GM19193 (cell line): ENCODE measurements around the gene SREBF2.

Experiments used
- POLR2A ChIP-seq: IDR thresholded peaks from 4 replicates; pipeline ENCODE4 v1.6.1; 2011; ENCODE audit not compliant: insufficient read depth, insufficient read length; ENCODE audit errors: extremely low read depth

Gene SREBF2

GRCh38 chr22:41846268-41846987 lies 13.5 kb downstream of the SREBF2 start:
- no peak for TF ChIP-seq POLR2A

- TF ChIP-seq POLR2A = no peak
These were observed 14.4 kb downstream of the SREBF2 start for GRCh38 chr22:41847300-41847699.

GRCh38 chr22:41848468-41848867 lies 15.6 kb downstream of the SREBF2 start:
- TF ChIP-seq POLR2A = no peak

- no peak for TF ChIP-seq POLR2A
These were observed 23.6 kb downstream of the SREBF2 start for GRCh38 chr22:41856469-41856868.

GRCh38 chr22:41857155-41857859 lies 24.4 kb downstream of the SREBF2 start:
- TF ChIP-seq POLR2A = no peak

- TF ChIP-seq POLR2A = no peak
These were observed 24.9 kb downstream of the SREBF2 start for GRCh38 chr22:41857860-41858199.

- TF ChIP-seq POLR2A = peak; percentile 54
These were observed 29.2 kb downstream of the SREBF2 start for GRCh38 chr22:41862160-41862529.

- TF ChIP-seq POLR2A = peak; percentile 43
These were observed 29.8 kb downstream of the SREBF2 start for GRCh38 chr22:41862530-41863266.

- no peak for TF ChIP-seq POLR2A
These were observed 30.6 kb downstream of the SREBF2 start for GRCh38 chr22:41863472-41863871.

GRCh38 chr22:41868556-41868955 lies 35.7 kb downstream of the SREBF2 start:
- no peak for TF ChIP-seq POLR2A

- TF ChIP-seq POLR2A = no peak
These were observed 37.9 kb downstream of the SREBF2 start for GRCh38 chr22:41870786-41871185.

GRCh38 chr22:41873391-41873790 lies 40.5 kb downstream of the SREBF2 start:
- TF ChIP-seq POLR2A = no peak

- no peak for TF ChIP-seq POLR2A
These were observed 41.2 kb downstream of the SREBF2 start for GRCh38 chr22:41874090-41874489.

- TF ChIP-seq POLR2A = no peak
These were observed 42.8 kb downstream of the SREBF2 start for GRCh38 chr22:41875531-41876270.

GRCh38 chr22:41876275-41876674 lies 43.4 kb downstream of the SREBF2 start:
- no peak for TF ChIP-seq POLR2A

- TF ChIP-seq POLR2A = no peak
These were observed 43.8 kb downstream of the SREBF2 start for GRCh38 chr22:41876675-41877074.

- no peak for TF ChIP-seq POLR2A
These were observed 47.7 kb downstream of the SREBF2 start for GRCh38 chr22:41880653-41881052.
